ENCODE data around the gene OVCA2.

GRCh38 chr17:2060681-2061440, 19.0 kb downstream of the OVCA2 start:
- TF ChIP-seq CTCF (IDR thresholded peaks at IDR 0.05 in 8 of 11, conservative IDR thresholded peaks at IDR 0.05 in 3 of 11) (no peak), POLR2AphosphoS5 (IDR thresholded peaks at IDR 0.05) (peak; percentile 36 to 65 (median 57)), POLR2A (IDR thresholded peaks at IDR 0.05) (no peak)

All from spleen (tissue), 7 donors.